Prostate gland (tissue), 2 donors: Measurements from ENCODE around the gene ADAMTS3. TPM values are rescaled to one million over a fixed set of nuclear protein-coding genes. Genes with fewer than 3 reads are reported as not detected.

Source experiments
- DNase-seq: peaks from one replicate; pipeline ENCODE4 v3.0.0-alpha.2; 2019; ENCODE audit warnings: low spot score
- H3K27ac ChIP-seq, 2 donors: fragments of 200-600 bp; sonication (generic); 2 replicates each; pipeline ENCODE4 v1.5.1; 2017 to 2019
- H3K27me3 ChIP-seq: fragments of 200-600 bp; sonication (generic); replicated peaks from 2 replicates; pipeline ENCODE4 v1.5.1; 2019; ENCODE audit not compliant: insufficient read depth
- H3K36me3 ChIP-seq, 2 donors: fragments of 200-600 bp; sonication (generic); 1 replicate in 1 of 2; 2 replicates in 1 of 2; pipeline versions ENCODE4 v1.5.1 to v1.8.1; 2017 to 2019
- H3K4me1 ChIP-seq: fragments of 200-600 bp; sonication (generic); replicated peaks from 2 replicates; pipeline ENCODE4 v1.5.1; 2019
- H3K4me3 ChIP-seq, 2 donors: fragments of 200-600 bp; sonication (generic); 2 replicates each; pipeline ENCODE4 v1.5.1; 2017 to 2019
- H3K9me3 ChIP-seq: fragments of 200-600 bp; sonication (generic); 2 replicates; pipeline ENCODE4 v1.5.1; 2017
- POLR2A ChIP-seq: fragments of 450-650 bp; IDR thresholded peaks from one replicate; pipeline ENCODE4 v1.6.1; 2016; ENCODE audit warnings: antibody characterized with exemption, mild to moderate bottlenecking
- POLR2AphosphoS5 ChIP-seq: sonication (generic); formaldehyde crosslinking; IDR thresholded peaks from one replicate; pipeline ENCODE4 v1.6.1; 2017; ENCODE audit warnings: antibody characterized with exemption
- WGBS: methylation state at CpG from one replicate; pipeline ENCODE4 v1.1.5; 2018; 5-methylcytosine and 5-hydroxymethylcytosine counted together
- intact Hi-C: fragments of 100-400 bp; cut with DNase I; formaldehyde crosslinking; loops from one replicate; pipeline ENCODE4 v1.14.2; 2022
- total RNA-seq, 2 donors: library from RNA; depleted of rRNA; stranded (reverse); fragments of >200 nt; gene quantifications; one replicate each; pipeline ENCODE4 v1.1.0, GENCODE V29; 2016
- TF ChIP-seq, protein P1 (sequence below), 4 experiments: fragments of 200-600 bp in 2 of 4; fragments of 450-650 bp in 2 of 4; sonication (generic) in 2 of 4; IDR thresholded peaks; 1 replicate in 3 of 4; 2 replicates in 1 of 4; pipeline ENCODE4 v1.5.1; 2016 to 2019; ENCODE audit warnings: antibody characterized with exemption in 4 of 4, mild to moderate bottlenecking in 2 of 4, moderate library complexity in 2 of 4

The ADAMTS3 gene
- total RNA-seq, 2 donors from 2014 or later: 0.36 to 4.0 TPM

DNA sequence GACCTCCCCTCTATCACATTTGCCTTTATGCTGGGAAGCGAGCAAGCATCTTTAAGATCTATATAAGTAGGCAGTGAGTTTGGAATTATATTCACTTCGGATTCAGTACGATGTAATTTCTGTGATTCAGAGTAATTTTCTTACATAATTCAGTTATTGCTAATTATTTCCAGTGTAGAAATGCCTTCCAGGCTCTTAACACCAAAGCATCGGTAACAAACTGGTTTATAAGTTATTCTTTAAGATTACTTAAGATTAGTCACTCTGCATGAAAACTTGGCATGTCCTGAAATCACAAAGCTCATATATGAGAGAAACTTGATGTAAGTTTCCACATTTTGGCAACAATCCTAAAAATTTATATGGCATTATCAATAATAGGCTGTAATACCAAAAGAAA, 120.8 kb downstream of the ADAMTS3 start:
- intact Hi-C loops: no loop called here
- no peaks in the 10 kb centered on the region for H3K27me3 ChIP-seq
- H3K9me3 ChIP-seq: no peaks in the 10 kb centered on the region
- H3K36me3 ChIP-seq: no peaks in the 10 kb centered on the region
- no peak overlapping the region for H3K4me3 ChIP-seq
- TF ChIP-seq, protein P1, sequence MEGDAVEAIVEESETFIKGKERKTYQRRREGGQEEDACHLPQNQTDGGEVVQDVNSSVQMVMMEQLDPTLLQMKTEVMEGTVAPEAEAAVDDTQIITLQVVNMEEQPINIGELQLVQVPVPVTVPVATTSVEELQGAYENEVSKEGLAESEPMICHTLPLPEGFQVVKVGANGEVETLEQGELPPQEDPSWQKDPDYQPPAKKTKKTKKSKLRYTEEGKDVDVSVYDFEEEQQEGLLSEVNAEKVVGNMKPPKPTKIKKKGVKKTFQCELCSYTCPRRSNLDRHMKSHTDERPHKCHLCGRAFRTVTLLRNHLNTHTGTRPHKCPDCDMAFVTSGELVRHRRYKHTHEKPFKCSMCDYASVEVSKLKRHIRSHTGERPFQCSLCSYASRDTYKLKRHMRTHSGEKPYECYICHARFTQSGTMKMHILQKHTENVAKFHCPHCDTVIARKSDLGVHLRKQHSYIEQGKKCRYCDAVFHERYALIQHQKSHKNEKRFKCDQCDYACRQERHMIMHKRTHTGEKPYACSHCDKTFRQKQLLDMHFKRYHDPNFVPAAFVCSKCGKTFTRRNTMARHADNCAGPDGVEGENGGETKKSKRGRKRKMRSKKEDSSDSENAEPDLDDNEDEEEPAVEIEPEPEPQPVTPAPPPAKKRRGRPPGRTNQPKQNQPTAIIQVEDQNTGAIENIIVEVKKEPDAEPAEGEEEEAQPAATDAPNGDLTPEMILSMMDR (IDR thresholded peaks at IDR 0.05): no peak
- TF ChIP-seq POLR2AphosphoS5 (no peak), POLR2A (no peak)
- DNase-seq: no peak
- H3K4me1 ChIP-seq: no peaks in the 10 kb centered on the region
- H3K27ac ChIP-seq: no peak overlapping the region
- WGBS: 88% methylated on average over 4 of the region's 4 CpGs

GRCh38 chr4:72446353-72447055, 122.5 kb downstream of the ADAMTS3 start:
- Histone ChIP-seq H3K9me3 (no peaks in the 10 kb centered on the region), H3K27ac (no peak overlapping the region), H3K4me1 (no peaks in the 10 kb centered on the region), H3K4me3 (no peak overlapping the region), H3K27me3 (no peaks in the 10 kb centered on the region), H3K36me3 (no peaks in the 10 kb centered on the region)
- WGBS: 84% methylated on average over 3 of the region's 3 CpGs
- intact Hi-C loops: no loop called here
- TF ChIP-seq, protein P1 (IDR thresholded peaks at IDR 0.05): no peak
- TF ChIP-seq POLR2A (no peak), POLR2AphosphoS5 (no peak)
- no peak for DNase-seq

DNA sequence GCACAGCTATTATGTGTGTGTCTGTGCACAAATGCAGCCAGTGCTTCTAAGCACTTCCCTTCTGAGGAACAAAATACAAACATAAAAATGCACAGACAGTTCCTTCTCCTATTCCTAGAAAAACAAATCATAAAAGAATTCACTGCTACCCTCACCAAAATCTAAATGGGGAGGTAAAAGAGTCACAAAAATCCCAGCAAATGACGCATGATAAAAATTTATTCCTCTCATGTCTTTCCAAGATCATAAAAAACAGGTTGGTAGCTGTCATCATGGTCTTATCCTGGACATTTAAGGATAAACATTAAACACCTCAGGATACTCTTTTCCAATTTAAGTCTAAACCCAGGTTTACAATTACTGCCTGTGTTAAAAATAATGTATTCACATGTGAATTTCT, 124.9 kb downstream of the ADAMTS3 start:
- H3K4me3 ChIP-seq: no peak overlapping the region
- TF ChIP-seq, protein P1 (IDR thresholded peaks at IDR 0.05): no peak
- TF ChIP-seq POLR2AphosphoS5 (no peak), POLR2A (no peak)
- no peak overlapping the region for H3K27ac ChIP-seq
- H3K27me3 ChIP-seq: no peaks in the 10 kb centered on the region
- H3K9me3 ChIP-seq: no peaks in the 10 kb centered on the region
- H3K4me1 ChIP-seq: no peaks in the 10 kb centered on the region
- intact Hi-C loops: no loop called here
- WGBS: 13% methylated on average over 1 of the region's 1 CpG
- no peaks in the 10 kb centered on the region for H3K36me3 ChIP-seq
- DNase-seq: no peak

- TF ChIP-seq POLR2A (no peak), POLR2AphosphoS5 (no peak)
- TF ChIP-seq, protein P1 (IDR thresholded peaks at IDR 0.05): no peak
- no peak overlapping the region for H3K4me3 ChIP-seq
- no peaks in the 10 kb centered on the region for H3K9me3 ChIP-seq
- 96% methylated on average over 5 of the region's 5 CpGs for WGBS
- no peaks in the 10 kb centered on the region for H3K4me1 ChIP-seq
- DNase-seq: no peak
- H3K36me3 ChIP-seq: no peaks in the 10 kb centered on the region
- H3K27me3 ChIP-seq: no peaks in the 10 kb centered on the region
- intact Hi-C loops: no loop called here
- no peak overlapping the region for H3K27ac ChIP-seq
Observed at GRCh38 chr4:72442715-72443114, 126.3 kb downstream of the ADAMTS3 start.

GRCh38 chr4:72442147-72442546, 126.9 kb downstream of the ADAMTS3 start:
- H3K36me3 ChIP-seq: no peaks in the 10 kb centered on the region
- 69% methylated on average over 2 of the region's 2 CpGs for WGBS
- intact Hi-C loops: no loop called here
- H3K9me3 ChIP-seq: no peaks in the 10 kb centered on the region
- no peak overlapping the region for H3K27ac ChIP-seq
- no peak for DNase-seq
- H3K4me1 ChIP-seq: no peaks in the 10 kb centered on the region
- no peak for TF ChIP-seq POLR2A
- no peak overlapping the region for H3K4me3 ChIP-seq
- no peaks in the 10 kb centered on the region for H3K27me3 ChIP-seq
